Gastrocnemius medialis (tissue), 4 donors: ENCODE results near the gene RALGPS2.

Experiments used
- POLR2A ChIP-seq, 2 donors: fragments of 450-650 bp; IDR thresholded peaks; one replicate each; pipeline ENCODE4 v1.6.1; 2017; ENCODE audit warnings: antibody characterized with exemption in 2 of 2, mild to moderate bottlenecking in 2 of 2, moderate library complexity in 2 of 2
- TF ChIP-seq, protein P1 (sequence below), 5 experiments: fragments of 450-650 bp in 3 of 5; fragments of 200-600 bp in 2 of 5; sonication (generic) in 2 of 5; IDR thresholded peaks in 4 of 5; conservative IDR thresholded peaks in 1 of 5; 1 replicate in 4 of 5; 2 replicates in 1 of 5; pipeline ENCODE4 v1.5.1; 2016 to 2019; ENCODE audit warnings: antibody characterized with exemption in 5 of 5, mild to moderate bottlenecking in 3 of 5, moderate library complexity in 3 of 5

- TF ChIP-seq, protein P1, sequence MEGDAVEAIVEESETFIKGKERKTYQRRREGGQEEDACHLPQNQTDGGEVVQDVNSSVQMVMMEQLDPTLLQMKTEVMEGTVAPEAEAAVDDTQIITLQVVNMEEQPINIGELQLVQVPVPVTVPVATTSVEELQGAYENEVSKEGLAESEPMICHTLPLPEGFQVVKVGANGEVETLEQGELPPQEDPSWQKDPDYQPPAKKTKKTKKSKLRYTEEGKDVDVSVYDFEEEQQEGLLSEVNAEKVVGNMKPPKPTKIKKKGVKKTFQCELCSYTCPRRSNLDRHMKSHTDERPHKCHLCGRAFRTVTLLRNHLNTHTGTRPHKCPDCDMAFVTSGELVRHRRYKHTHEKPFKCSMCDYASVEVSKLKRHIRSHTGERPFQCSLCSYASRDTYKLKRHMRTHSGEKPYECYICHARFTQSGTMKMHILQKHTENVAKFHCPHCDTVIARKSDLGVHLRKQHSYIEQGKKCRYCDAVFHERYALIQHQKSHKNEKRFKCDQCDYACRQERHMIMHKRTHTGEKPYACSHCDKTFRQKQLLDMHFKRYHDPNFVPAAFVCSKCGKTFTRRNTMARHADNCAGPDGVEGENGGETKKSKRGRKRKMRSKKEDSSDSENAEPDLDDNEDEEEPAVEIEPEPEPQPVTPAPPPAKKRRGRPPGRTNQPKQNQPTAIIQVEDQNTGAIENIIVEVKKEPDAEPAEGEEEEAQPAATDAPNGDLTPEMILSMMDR (IDR thresholded peaks at IDR 0.05 in 4 of 5, conservative IDR thresholded peaks at IDR 0.05 in 1 of 5) = no peak
- no peak for TF ChIP-seq POLR2A (IDR thresholded peaks at IDR 0.05)
These were observed 203.0 kb downstream of the RALGPS2 start for GRCh38 chr1:178928041-178928440.
